Stimulated activated CD4-positive, alpha-beta T cell treated with anti-CD3 and anti-CD28 coated beads, Interleukin-2, amount 100 ng/mL, for 24 hours (primary cell): ENCODE measurements around the gene CTXND1.

Experiments
- DNase-seq, 2 donors: peaks; one replicate each; pipeline ENCODE4 v3.0.0-alpha.2; 2020

CTXND1 gene

GRCh38 chr15:80251428-80252120 is 439 bp downstream of the CTXND1 start:
- DNase-seq, result no peak

GRCh38 chr15:80250614-80251427 is 1.2 kb downstream of the CTXND1 start:
- DNase-seq, result no peak

GRCh38 chr15:80249973-80250372 is 2.0 kb downstream of the CTXND1 start:
- DNase-seq, result no peak

DNA sequence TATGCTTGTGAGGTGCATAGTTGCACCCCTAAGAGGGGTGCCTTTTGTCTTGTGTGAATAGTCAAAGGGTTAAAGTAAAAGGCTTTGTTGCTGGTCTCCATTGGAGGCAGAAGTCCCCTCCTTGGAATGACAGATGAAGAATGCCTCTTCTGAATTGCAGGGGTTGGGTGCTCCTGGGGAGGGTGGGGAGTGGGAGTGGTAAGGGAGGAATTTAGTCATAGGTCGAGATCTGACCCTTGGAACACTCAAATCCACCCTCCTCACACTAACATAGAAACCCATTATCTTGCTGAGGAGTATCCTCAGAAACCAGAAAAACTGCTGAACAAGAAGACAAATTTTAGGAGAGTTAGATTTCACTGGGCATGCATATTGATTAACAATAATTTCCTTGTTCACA is 4.7 kb downstream of the CTXND1 start:
- DNase-seq, result no peak

GRCh38 chr15:80246425-80246894 is 5.6 kb downstream of the CTXND1 start:
- no peak for DNase-seq

DNA sequence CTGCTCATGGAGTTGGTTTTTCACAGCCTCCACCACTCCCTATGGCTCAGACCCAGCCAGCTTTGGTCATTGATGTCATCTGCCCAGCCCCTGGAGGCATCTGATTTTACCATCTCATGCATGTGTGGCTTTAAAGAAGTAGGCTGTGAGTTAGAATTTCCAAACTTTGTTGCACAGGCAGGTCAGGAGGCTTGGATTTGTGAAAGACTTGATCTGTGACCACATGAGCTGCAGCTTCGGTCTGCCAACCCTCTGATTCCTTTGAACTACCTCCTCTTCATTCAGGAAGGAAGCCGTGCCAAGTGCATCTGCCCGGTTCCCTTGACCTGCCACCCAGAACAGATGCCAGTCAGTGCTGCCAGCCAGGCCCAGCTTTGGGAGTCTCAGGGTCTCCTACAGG is 9.2 kb downstream of the CTXND1 start:
- no peak for DNase-seq

DNA sequence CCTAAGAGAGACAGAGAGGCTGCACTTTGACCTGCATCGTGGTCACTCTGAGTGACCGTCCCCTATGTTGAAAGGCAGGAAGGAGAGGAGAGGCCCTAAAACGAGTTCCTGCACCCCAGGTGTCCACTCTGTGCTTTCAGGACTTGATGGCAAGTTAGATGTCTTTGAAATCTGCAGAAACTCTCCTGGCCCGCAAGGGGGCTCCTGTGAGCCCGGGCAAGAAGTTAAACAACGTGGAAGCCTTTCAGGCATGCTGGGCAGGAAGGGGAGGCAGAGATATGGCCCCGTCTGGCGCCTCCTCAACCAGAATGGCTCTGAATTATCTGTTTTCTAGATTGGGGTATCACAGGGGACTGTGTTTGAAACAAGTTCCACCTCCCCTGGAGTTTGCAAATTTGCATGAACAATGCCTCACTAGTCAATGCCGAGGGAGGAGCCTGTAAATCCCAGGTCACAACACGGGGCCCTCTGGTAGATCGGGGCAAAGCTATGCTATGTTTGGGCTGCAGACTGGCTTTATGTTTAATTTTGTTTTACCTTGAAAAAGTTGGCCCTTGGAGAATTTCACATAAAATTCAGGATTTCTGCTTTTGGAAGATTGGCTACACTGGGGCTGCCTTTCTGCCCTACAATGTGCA is 9.8 kb downstream of the CTXND1 start:
- DNase-seq, result peak in 1 of 2 donors; percentile 23

DNA sequence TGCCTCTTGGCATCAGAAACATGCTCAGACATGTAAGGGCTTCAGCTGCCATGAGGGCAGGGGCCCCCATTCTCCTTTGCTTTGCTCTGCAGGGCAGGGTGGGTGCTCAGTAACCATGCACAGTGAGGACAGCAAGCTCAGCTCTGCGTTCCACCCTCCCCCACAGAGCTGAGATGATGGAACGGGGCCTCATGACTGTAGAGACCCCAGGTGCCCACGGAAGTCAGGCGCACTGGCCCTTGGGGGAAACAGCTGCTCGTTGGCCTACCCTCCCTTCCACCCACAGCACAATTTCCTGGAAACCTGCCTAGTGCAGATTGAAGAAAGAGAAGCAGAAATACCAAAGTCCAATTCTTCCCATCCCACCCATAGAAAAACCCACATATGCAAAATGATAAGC is 10.5 kb downstream of the CTXND1 start:
- no peak for DNase-seq

- no peak for DNase-seq
Measured at GRCh38 chr15:80240276-80240675, 11.7 kb downstream of the CTXND1 start.

DNA sequence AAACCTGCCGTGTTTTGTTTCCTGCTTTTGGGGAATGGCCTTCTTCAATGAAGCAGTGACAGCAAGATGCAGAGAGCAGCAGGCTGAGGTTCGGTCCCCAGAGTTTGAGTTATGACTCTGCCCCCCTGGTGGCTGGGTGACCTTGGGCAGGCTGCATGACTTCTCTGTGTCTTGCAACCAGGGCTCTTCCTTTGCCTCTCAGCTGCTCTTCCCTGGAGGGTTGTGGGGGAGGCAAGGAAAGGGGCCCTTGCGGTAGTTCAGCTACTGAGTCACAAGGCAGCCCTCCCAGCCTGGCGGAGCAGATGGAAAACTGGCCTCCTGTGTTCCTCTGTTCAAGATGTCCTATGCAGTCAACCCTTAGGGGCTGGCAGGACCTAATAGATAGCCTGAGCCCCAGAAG is 17.1 kb downstream of the CTXND1 start:
- peak; percentile 52 to 62 for DNase-seq

- DNase-seq, result no peak
Measured at GRCh38 chr15:80233581-80233980, 18.4 kb downstream of the CTXND1 start.

DNA sequence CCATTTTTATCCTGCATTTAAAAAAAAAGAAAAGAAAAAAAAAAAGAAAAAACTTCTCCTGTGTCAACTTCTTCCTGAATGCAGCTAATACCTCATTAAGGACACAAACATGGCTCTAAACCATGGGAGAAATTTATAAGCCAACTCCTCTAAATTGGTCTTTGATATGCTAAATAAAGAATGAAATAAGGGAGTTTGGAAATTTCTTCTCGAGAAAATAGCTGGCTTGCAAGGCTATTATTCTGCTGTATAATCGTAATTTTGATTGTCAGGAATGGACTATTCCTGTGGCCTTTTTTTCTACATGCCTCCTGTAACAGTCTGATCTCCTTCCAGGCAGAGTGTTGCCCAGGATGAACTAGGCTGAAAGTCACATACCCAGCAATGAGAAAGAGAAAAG is 20.6 kb downstream of the CTXND1 start:
- no peak for DNase-seq

DNA sequence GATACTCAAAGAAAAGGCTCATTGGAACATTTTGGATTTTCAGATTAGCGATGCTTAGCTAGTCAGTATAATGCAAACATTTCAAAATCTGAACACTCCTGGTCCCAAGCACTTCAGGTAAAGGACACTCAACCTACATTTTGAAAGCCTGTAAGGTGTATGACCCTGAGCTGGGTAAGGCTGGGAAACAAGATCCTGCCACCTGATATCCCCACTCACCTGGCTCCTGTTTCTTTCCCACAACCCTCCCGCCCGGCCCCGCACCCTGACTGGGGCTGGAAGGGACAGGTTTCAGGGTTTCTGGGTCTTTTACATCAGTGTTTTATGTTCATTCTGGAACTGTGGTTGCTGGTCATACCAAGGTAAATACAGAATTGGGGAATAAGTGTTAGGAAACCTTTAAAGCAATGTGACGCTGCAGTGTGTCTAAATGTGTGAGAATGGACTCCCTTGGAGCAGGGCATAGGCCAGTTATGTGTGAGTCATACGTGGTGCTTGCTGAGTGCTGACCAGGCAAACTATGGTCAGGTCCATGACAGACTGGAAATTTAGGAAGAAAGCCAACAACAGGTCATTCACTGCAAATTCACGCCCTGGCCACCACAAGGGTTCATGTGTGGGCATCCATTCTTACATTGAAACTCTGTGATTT is 22.9 kb downstream of the CTXND1 start:
- no peak for DNase-seq

- no peak for DNase-seq
Measured at GRCh38 chr15:80219955-80220354, 32.1 kb downstream of the CTXND1 start.

DNA sequence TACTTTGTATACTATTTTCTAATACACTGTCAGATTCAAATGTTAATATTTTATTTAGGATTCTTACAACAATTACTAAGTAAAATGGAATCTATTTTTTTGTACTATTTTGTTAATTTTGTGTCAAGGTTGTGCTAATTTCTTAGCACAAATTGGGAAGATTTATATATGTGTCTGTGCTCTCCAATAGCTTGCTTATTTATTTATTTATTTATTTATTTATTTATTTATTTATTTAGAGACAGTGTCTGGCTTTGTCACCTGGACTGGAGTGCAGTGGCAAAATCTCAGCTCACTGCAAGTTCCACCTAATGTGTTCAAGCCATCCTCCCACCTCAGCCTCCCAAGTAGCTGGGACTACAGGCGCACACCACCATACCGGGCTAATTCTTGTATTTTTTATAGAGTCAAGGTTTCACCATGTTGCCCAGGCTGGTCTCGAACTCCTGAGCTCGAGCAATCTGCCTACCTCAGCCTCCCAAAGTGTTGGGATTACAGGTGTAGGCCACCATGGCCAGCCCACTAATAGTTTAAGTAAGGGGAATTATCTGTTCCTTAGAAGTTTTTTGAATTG is 34.6 kb downstream of the CTXND1 start:
- DNase-seq, result no peak

- DNase-seq, result no peak
Measured at GRCh38 chr15:80216911-80217310, 35.1 kb downstream of the CTXND1 start.

DNA sequence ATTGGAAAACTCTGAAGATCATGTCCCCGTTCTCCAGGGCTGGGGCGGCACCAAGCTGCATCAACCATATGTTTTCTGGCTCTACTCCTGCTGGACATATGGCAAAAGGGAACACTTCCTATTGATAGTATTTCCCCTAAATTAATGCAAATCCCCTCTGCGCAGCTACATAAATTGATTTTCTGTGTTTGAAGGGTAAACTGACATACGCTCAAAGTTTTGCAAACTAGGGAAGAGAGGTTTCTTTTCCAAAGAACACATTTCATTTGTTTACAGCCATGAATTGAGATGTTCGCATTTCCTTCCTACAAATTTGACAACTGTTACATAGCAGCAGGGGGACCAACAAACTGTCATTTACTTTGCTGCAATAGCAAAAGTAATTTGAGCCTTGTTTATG is 35.9 kb downstream of the CTXND1 start:
- DNase-seq, result no peak

DNA sequence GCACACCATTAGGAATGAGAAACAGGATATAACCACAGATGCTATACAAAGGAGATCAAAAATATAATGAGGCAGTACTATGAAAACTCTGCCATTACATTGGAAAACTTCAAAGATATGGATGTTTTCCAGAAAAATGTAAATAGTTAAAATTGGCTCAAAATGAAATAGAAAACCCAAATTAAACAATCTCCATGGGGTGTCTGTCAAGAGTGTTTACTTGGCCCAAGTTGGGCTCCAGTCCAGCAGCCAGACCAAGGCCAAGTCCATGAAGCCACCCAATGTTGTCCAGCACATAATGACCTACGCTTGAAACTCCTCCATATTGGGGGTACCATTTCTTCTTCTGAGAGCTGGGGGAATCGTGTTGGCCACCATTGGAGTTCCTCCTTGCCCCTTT is 37.1 kb downstream of the CTXND1 start:
- no peak for DNase-seq

GRCh38 chr15:80211976-80212375 is 40.0 kb downstream of the CTXND1 start:
- DNase-seq, result no peak

GRCh38 chr15:80210611-80211573 is 41.1 kb downstream of the CTXND1 start:
- no peak for DNase-seq
